ENCODE results near the gene DNAH14. TPM values are rescaled to one million over a fixed set of nuclear protein-coding genes. Genes with fewer than 3 reads are reported as not detected.

DNAH14 gene
- total and polyA plus RNA-seq, 2 of the 4 experiments (the other 2 are of a cell fraction): 2.7 to 3.6 TPM

- Histone ChIP-seq H3K79me1 (ENCODE audit: low read depth in 1 of 2, low read length in 2 of 2) (peaks cover 8 to 25% of the 10 kb centered on the region in 2 experiments; a peak in 3 of 4 replicates), H2AK5ac (ENCODE audit: low read depth, low read length) (no peak overlapping the region), H3K4ac (ENCODE audit: low read depth, low read length) (no peak overlapping the region), H3K9ac (ENCODE audit: low read depth, low read length) (no peak overlapping the region), H3K23ac (ENCODE audit: low read depth, low read length) (no peak overlapping the region), H2AFZ (replicated peaks; ENCODE audit: low read length, poor library complexity) (no peak overlapping the region), H4K91ac (ENCODE audit: insufficient read depth, low read depth, low read length) (no peak overlapping the region), H4K8ac (ENCODE audit: low read depth in 2 of 2, low read length in 2 of 2) (no peak overlapping the region), H3K4me2 (ENCODE audit: low read depth, low read length) (no peak overlapping the region), H2BK15ac (ENCODE audit: low read depth, low read length) (no peak overlapping the region), H3K18ac (ENCODE audit: low read depth, low read length) (no peak overlapping the region), H3K14ac (replicated peaks; ENCODE audit: low read depth, low read length) (no peak overlapping the region), H3K27ac (ENCODE audit: insufficient read depth, low read length) (no peak overlapping the region), H3K36me3 (ENCODE audit: control insufficient read depth, insufficient read depth, low read length) (peaks cover 29% of the 10 kb centered on the region), H4K5ac (ENCODE audit: low read depth, low read length) (no peak overlapping the region), H3K9me1 (ENCODE audit: insufficient read depth, low read length) (no peaks in the 10 kb centered on the region; the same call in 1 of the 2 replicates), H4K20me1 (ENCODE audit: insufficient read depth, low read length) (0 out of 2 replicates have a peak, but pooled peaks cover 3% of the 10 kb centered on the region), H2BK20ac (ENCODE audit: low read depth, low read length) (no peak overlapping the region), H3K4me1 (ENCODE audit: control insufficient read depth, insufficient read depth, low read length) (no peaks in the 10 kb centered on the region; the same call in 1 of the 2 replicates), H3K9me3 (ENCODE audit: control insufficient read depth, insufficient read depth, low read length) (no peaks in the 10 kb centered on the region), H3K4me3 (ENCODE audit: insufficient read depth, low read depth, low read length) (no peak overlapping the region), H2BK120ac (ENCODE audit: low read depth, low read length) (no peak overlapping the region), H3K27me3 (ENCODE audit: control insufficient read depth, insufficient read depth, low read length) (no peaks in the 10 kb centered on the region), H2AK9ac (replicated peaks; ENCODE audit: low read depth, low read length, poor library complexity) (no peak overlapping the region), H2BK5ac (ENCODE audit: low read depth, low read length, poor library complexity, severe bottlenecking) (no peak overlapping the region), H3K56ac (ENCODE audit: extremely low read depth, insufficient read depth, low read length) (no peak overlapping the region)
- POLR2A ChIA-PET (ENCODE audit: unreplicated experiment): no interaction called here
- TF ChIP-seq CHD1 (IDR thresholded peaks at IDR 0.05; ENCODE audit: low read depth, low read length) (no peak), MAFK (IDR thresholded peaks at IDR 0.05; ENCODE audit: low read depth, low read length) (no peak), FOS (IDR thresholded peaks at IDR 0.05; ENCODE audit: low read depth, low read length) (no peak), MAZ (IDR thresholded peaks at IDR 0.05; ENCODE audit: borderline replicate concordance, low read depth, low read length) (no peak), BHLHE40 (IDR thresholded peaks at IDR 0.05; ENCODE audit: low read depth, low read length) (no peak), RAD21 (IDR thresholded peaks at IDR 0.05; ENCODE audit: low read length) (no peak), POLR2A (IDR thresholded peaks at IDR 0.05; ENCODE audit: low read depth, low read length) (no peak), MXI1 (IDR thresholded peaks at IDR 0.05; ENCODE audit: borderline replicate concordance, low read depth, low read length) (no peak), CEBPB (IDR thresholded peaks at IDR 0.05; ENCODE audit: low read depth, low read length) (no peak), NFE2L2 (IDR thresholded peaks at IDR 0.05; ENCODE audit: low read depth, low read length) (no peak), RCOR1 (IDR thresholded peaks at IDR 0.05; ENCODE audit: insufficient replicate concordance, low read length) (no peak), SMC3 (IDR thresholded peaks at IDR 0.05; ENCODE audit: low read depth, low read length) (no peak), ELK1 (IDR thresholded peaks at IDR 0.05; ENCODE audit: borderline replicate concordance, low read depth, low read length) (no peak), RFX5 (IDR thresholded peaks at IDR 0.05; ENCODE audit: low read depth, low read length) (no peak)
- TF ChIP-seq, protein P1, sequence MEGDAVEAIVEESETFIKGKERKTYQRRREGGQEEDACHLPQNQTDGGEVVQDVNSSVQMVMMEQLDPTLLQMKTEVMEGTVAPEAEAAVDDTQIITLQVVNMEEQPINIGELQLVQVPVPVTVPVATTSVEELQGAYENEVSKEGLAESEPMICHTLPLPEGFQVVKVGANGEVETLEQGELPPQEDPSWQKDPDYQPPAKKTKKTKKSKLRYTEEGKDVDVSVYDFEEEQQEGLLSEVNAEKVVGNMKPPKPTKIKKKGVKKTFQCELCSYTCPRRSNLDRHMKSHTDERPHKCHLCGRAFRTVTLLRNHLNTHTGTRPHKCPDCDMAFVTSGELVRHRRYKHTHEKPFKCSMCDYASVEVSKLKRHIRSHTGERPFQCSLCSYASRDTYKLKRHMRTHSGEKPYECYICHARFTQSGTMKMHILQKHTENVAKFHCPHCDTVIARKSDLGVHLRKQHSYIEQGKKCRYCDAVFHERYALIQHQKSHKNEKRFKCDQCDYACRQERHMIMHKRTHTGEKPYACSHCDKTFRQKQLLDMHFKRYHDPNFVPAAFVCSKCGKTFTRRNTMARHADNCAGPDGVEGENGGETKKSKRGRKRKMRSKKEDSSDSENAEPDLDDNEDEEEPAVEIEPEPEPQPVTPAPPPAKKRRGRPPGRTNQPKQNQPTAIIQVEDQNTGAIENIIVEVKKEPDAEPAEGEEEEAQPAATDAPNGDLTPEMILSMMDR (conservative IDR thresholded peaks at IDR 0.05; ENCODE audit: low read depth, low read length): no peak
- TF ChIP-seq, protein P2, sequence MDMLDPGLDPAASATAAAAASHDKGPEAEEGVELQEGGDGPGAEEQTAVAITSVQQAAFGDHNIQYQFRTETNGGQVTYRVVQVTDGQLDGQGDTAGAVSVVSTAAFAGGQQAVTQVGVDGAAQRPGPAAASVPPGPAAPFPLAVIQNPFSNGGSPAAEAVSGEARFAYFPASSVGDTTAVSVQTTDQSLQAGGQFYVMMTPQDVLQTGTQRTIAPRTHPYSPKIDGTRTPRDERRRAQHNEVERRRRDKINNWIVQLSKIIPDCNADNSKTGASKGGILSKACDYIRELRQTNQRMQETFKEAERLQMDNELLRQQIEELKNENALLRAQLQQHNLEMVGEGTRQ (IDR thresholded peaks at IDR 0.05; ENCODE audit: low read depth, low read length): no peak
- 94% methylated on average over 5 of the region's 10 CpGs; no CpG with 5 or more reads in 1 of the 2 experiments for WGBS, 2 experiments (ENCODE audit: extremely low coverage in 2 of 2, insufficient read length in 1 of 2)
- BruUV-seq (replicated peaks): no TSS peak
- DNase-seq (no peak), ATAC-seq (ENCODE audit: low read depth) (no peak)
- dilution Hi-C loops (cut with HindIII; ENCODE audit: low sequenced_read_pairs, unreplicated experiment) (no loop called here), in situ Hi-C loops (cut with MboI; ENCODE audit: low sequenced_read_pairs) (loop anchor here (25.0 kb wide), 1 partner anchor 926 kb away; no protein-coding TSS in a partner anchor), intact Hi-C loops (cut with micrococcal nuclease) (no loop called here)
- CTCF ChIA-PET: no interaction called here
Measured at GRCh38 chr1:225412803-225413351, 483.4 kb downstream of the DNAH14 start.

Measured in IMR-90 (cell line).